ENCODE measurements around the gene POLR2I.
"Not testable (repeated sequence)": the region's sequence is repeated elsewhere in the genome, so short reads cannot be mapped to it uniquely, and the experiment has no call there.

Gene POLR2I

GRCh38 chr19:36114721-36115452, at the start of gene POLR2I:
Gene POLR2I, minus strand, starts transcription at chr19:36114875. Its CDS starts 19 bp downstream, at chr19:36114856.
- DNase-seq (ENCODE audit: low spot score) = peak; percentile 100

GRCh38 chr19:36163813-36164212, 49.1 kb upstream of the POLR2I start:
- no peak for DNase-seq (ENCODE audit: low spot score)

GRCh38 chr19:36160821-36161596, 46.3 kb upstream of the POLR2I start:
- no peak for DNase-seq (ENCODE audit: low spot score)

GRCh38 chr19:36153126-36153525, 38.5 kb upstream of the POLR2I start:
- no peak for DNase-seq (ENCODE audit: low spot score)

- no peak for DNase-seq (ENCODE audit: low spot score)
These were observed 37.8 kb upstream of the POLR2I start, which contains the start of gene COX7A1 for GRCh38 chr19:36152352-36153091. Gene COX7A1, minus strand, starts transcription at chr19:36152447. Its CDS starts 40 bp downstream, at chr19:36152407.

- no peak for DNase-seq (ENCODE audit: low spot score)
These were observed 37.3 kb upstream of the POLR2I start for GRCh38 chr19:36152019-36152351.

- peak; percentile 21 for DNase-seq (ENCODE audit: low spot score)
These were observed 36.7 kb upstream of the POLR2I start for GRCh38 chr19:36151144-36152018.

- DNase-seq (ENCODE audit: low spot score) = no peak
These were observed 35.9 kb upstream of the POLR2I start for GRCh38 chr19:36150586-36150985.

GRCh38 chr19:36149673-36150406, 35.2 kb upstream of the POLR2I start:
- DNase-seq (ENCODE audit: low spot score) = no peak

- DNase-seq (ENCODE audit: low spot score) = no peak
These were observed 29.9 kb upstream of the POLR2I start for GRCh38 chr19:36144624-36145023.

GRCh38 chr19:36142496-36142895, 27.8 kb upstream of the POLR2I start:
- DNase-seq (ENCODE audit: low spot score) = no peak

- no peak for DNase-seq (ENCODE audit: low spot score)
These were observed 27.4 kb upstream of the POLR2I start for GRCh38 chr19:36142046-36142445.

- peak; percentile 93 for DNase-seq (ENCODE audit: low spot score)
These were observed 26.6 kb upstream of the POLR2I start for GRCh38 chr19:36141039-36141927.

GRCh38 chr19:36140304-36141038, 25.8 kb upstream of the POLR2I start:
- peak; percentile 75 for DNase-seq (ENCODE audit: low spot score)

- peak; percentile 97 for DNase-seq (ENCODE audit: low spot score)
These were observed 25.0 kb upstream of the POLR2I start, which contains the start of gene CAPNS1 for GRCh38 chr19:36139473-36140303. Gene CAPNS1, plus strand, starts transcription at chr19:36140066. Its CDS starts 946 bp downstream, at chr19:36141012.

- no peak for DNase-seq (ENCODE audit: low spot score)
These were observed 24.4 kb upstream of the POLR2I start for GRCh38 chr19:36139120-36139472.

GRCh38 chr19:36136964-36137686, 22.4 kb upstream of the POLR2I start:
- peak; percentile 90 for DNase-seq (ENCODE audit: low spot score)

- not testable (repeated sequence) for DNase-seq (ENCODE audit: low spot score)
These were observed 20.2 kb upstream of the POLR2I start for GRCh38 chr19:36134867-36135266.

All from kidney tubule cell (primary cell).